IPS-NIHi7 (cell line): ENCODE results near the gene CMC1.
"Not testable (repeated sequence)": the region's sequence is repeated elsewhere in the genome, so short reads cannot be mapped to it uniquely, and the experiment has no call there.

ENCODE experiments used
- DNase-seq: peaks from one replicate; pipeline ENCODE4 v3.0.0; 2012; ENCODE audit warnings: mixed read lengths; ENCODE audit errors: extremely low spot score

CMC1 gene, protein sequence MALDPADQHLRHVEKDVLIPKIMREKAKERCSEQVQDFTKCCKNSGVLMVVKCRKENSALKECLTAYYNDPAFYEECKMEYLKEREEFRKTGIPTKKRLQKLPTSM

GRCh38 chr3:28241221-28242160 is at the start of gene CMC1:
Gene CMC1 (plus strand): TSS chr3:28241619. CDS start chr3:28241794, 175 bp downstream.
- DNase-seq, result peak; percentile 97

DNA sequence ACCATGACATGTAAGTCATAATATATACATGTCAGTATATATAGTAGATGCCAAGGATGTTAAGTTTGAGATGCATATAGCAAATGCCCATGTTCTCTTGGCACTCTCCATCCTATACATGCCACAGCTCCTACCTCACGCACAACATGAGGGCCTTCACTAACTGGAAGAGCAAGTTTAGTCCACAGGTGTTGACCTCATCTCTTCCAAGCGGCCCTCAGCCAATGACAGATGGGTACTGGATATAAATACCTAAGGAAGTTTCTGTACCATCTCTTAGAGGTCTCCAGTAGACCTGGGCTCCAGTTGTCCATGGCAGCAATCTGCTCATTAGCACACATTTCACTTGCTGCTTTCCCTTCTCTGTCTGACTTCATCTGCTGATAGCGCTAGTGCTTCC is 43.3 kb upstream of the CMC1 start:
- no peak for DNase-seq

DNA sequence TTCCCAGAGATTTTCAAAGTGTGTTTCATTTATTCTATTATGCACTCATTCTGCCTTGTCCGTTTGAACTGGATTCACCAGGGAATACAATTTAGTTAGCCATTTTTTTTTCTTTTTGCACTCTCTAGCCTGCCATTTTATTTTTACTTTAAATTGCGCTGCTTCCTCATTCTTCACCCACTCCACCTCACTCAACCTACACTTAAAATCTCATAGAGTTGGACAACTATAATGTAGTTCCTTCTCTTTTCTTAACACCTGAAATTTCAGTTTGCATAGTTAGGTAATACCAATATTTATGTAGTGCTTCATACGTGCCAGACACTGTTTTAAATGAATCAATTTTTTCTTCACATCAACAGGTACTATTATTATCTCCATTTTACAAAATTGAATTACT is 42.4 kb upstream of the CMC1 start:
- no peak for DNase-seq

- not testable (repeated sequence) for DNase-seq
Observed at GRCh38 chr3:28199643-28200042, 41.8 kb upstream of the CMC1 start.

DNA sequence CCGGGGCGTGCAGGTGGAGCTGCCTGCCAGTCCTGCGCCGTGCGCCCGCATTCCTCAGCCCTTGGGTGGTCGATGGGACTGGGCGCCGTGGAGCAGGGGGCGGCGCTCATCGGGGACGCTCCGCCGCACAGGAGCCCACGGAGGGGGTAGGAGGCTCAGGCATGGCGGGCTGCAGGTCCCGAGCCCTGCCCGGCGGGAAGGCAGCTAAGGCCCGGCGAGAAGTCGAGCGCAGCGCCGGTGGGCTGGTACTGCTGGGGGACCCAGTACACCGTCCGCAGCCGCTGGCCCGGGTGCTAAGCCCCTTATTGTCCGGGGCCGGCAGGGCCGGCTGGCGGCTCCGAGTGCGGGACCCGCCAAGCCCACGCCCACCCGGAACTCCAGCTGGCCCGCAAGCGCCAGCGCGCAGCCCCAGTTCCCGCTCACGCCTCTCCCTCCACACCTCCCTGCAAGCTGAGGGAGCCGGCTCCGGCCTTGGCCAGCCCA is 41.0 kb upstream of the CMC1 start:
- DNase-seq, result not testable (repeated sequence)

DNA sequence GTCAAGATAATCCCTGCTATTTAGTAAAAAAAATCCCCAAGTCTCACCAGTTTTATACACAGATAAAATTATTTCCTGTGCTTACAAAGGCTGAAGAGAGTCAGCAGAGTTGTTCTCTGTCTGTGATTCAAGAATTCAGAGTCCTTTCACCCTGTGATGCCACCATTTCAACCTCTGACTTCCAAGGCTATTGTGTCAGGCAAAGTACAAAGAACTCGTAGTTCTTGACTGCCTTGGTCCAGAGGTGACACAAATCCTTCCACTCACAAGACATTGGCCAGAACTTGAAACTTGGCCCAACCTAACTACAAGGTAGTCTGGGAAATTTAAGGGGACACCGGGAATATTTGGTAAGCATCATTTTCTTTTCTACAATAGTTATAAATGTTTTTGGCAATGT is 34.9 kb upstream of the CMC1 start:
- DNase-seq, result no peak

DNA sequence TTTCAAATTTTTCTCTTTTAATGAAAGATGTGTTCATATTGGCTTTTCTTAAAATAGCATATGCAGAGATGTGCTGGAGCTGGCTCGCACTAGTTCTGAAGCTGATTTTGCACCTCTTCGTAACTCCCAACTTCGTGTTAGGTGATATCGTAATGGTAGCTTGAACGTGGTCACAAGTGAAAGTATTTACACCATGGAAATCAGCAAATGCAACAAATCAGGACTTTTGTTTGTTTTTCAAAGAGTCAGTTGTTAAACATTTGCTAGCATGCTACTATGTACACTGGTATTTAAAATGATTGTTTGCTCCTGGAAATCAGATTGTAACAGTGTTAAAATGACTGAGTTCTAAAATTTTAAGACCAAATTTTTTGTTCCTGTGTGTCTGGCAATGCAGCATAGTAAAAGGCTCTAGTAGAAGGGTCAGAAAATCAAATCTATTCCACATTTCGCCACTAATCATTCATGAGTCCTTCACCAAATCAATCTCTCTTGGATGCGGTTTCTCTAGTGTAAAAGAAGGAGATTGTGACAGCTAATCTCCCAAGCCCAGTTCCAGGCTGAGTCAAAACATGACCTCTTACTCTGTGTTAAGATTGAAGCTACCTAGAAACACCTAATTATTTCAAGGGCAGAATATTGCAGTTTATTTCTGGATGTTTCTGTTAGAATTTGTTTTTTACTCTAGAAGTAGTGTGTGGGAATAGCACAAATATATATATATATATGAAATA is 34.3 kb upstream of the CMC1 start:
- DNase-seq, result no peak

GRCh38 chr3:28210968-28211713 is 30.3 kb upstream of the CMC1 start:
- DNase-seq, result no peak

GRCh38 chr3:28212681-28213080 is 28.7 kb upstream of the CMC1 start:
- no peak for DNase-seq

- DNase-seq, result no peak
Observed at GRCh38 chr3:28215407-28215806, 26.0 kb upstream of the CMC1 start.

GRCh38 chr3:28218071-28218916 is 23.1 kb upstream of the CMC1 start:
- no peak for DNase-seq

DNA sequence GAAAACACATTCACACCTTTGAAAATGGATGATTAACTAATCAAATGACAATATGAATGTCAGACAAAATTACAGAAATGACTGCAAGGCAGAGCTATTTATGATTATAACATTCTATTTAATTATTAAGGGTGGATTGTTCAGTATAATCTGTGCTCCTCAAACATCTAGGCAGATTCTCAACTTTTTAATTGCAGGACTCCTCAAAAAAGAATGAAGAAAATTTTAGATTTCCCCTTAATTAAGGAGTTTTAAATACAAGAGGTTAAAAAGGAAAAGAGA is 22.6 kb upstream of the CMC1 start:
- no peak for DNase-seq

GRCh38 chr3:28224430-28224829 is 17.0 kb upstream of the CMC1 start:
- DNase-seq, result no peak

DNA sequence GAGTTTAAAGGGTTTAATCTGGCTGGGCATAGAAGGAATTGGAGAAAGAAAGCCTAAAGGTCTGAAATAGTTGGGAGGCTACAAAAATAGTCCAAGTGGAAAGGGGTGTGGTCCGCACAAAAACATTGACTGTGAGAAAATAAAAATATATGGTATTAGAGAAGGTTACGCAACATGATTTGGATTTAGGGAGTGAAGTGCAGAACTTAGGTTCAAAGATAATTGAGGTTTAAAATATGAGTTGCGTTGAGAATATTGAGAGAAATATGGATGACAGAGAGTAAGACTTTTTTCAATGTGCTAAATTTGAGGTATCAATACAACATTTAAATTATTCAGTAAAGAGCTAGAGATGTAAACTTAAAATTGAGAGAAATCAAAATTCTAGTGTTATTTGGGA is 15.4 kb upstream of the CMC1 start:
- DNase-seq, result no peak

DNA sequence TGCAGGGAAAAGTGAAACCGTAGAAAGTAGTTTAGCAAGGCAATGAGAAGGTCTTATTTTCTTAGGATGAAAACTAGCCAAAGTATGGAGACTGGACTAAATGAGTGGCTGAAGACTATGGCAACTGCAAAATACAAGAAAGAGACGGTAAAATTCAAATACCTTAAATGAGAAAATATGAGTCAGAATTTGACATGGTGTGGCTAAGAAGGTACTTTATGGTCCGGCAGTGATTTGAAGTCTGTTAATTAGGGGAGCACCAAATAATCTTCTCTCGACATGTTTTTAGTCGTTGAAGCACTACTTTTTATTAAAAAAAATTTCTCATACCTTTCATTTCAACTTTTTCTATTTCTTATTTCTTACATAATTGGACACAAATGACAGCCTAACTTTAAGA is 12.8 kb upstream of the CMC1 start:
- no peak for DNase-seq

- DNase-seq, result no peak
Observed at GRCh38 chr3:28232659-28233058, 8.8 kb upstream of the CMC1 start.

DNA sequence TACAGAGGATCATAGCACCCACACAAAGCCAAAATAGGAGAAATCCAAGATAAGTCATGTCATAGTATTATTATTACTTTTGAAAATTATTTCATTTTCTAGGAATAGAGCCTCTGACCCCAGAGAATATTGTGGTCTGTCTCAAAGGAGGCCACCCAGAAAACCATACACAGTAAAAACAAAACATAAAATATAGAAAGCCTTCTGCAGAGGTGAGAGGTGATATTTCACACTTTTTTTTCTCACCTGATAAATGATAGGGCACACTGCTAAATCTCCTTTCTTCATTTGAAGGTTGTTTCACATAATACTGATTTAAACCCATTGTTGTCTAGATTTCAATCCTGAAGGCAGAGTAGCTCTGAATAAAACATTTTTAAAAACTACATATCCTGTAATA is 7.0 kb upstream of the CMC1 start:
- DNase-seq, result no peak

DNA sequence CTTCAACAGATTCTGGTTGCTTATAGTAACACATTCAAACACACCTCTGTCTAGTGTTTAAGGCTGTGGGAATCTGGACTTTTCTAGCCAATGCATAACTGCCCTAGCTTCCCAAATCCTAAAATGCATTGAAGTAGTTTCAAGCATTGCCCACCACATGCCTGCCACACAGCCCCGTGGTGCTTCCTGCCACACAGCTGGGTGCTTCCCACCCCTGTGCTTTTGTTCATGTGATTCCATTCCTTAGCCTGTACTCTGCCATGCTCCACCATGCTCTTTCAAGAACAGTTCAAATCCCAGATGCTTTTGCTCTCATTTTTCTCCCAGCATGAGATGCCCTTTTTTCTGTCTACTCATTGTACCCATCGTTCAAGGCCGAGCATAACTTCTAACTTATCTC is 2.3 kb upstream of the CMC1 start:
- DNase-seq, result no peak

DNA sequence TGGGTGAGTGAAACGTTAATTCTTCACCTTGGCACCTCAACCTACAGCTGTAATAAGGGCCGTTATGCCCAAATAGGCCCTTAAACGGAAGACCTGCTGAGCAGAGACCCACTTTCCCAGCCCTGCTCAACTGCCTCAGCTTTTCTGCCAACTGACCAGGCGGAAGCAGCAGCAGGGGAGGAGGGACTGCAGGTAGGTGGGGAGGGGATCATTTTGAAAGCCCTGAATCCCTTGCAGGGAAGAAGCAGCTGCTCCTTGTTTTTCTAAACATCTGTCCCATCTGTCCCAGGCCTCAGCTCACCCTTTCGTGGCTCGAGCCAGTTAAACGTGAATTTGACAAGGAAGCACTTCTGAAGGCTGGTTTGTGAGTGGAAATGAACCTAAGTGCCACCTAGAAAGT is 978 bp upstream of the CMC1 start:
- peak; percentile 57 for DNase-seq

DNA sequence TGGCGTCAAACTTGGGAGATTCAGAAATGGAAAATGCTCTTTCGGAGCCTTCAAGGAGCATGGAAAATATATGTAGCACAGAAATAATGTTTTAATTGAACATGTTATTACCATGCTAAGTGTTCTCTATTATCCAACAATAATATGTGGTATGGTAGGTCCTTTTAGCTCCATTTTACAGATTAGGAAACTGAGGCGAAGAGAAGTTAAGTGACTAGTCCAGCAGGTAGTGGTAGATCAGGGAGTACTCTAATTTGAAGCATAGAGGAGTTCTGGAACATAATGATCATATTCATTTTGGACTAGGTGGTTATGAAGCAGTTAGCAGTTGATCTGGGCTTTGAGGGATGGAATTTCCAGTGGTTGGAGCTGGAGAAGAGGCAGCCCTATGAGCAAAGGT is 1.1 kb downstream of the CMC1 start:
- no peak for DNase-seq

DNA sequence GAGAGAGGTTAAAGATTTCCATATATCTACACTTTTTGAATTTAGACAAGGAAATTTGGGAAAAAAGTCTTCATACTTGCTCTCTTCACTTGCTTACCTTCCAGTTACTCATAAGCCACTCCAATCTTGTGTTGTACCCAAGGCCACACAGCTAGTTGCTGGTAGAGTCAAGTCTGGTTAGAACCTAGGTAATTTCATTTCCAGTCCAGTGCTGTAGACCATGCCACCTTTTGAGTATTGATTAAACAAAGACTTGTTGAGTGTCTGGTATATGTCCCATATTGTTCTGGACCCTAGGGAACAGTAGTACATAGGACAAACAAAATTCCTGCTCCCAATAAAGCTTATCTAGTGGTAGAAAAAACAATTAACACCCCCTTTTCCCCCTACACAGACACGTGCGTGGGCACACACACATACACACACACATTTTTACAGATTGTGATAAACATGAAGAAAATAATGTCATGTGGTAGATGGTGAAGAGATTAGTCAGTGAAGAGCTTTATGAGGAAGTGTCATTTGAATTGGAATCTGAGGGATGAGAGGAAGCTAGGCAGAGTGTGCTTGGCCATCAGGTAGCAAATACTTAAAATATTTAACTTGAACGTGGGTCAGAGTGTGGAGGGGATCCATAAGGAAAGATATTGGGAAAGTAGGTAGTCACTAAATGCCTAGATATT is 2.1 kb downstream of the CMC1 start:
- DNase-seq, result no peak
